C4-2B (cell line): ENCODE results near the gene LRRC4.

Source experiments
- ZFX ChIP-seq: fragments of 450-650 bp; IDR thresholded peaks from 2 replicates; pipeline ENCODE4 v1.6.1; 2017
- TF ChIP-seq, protein P1 (sequence below): fragments of 450-650 bp; conservative IDR thresholded peaks from 2 replicates; pipeline ENCODE4 v1.5.1; 2017; ENCODE audit warnings: mild to moderate bottlenecking

DNA sequence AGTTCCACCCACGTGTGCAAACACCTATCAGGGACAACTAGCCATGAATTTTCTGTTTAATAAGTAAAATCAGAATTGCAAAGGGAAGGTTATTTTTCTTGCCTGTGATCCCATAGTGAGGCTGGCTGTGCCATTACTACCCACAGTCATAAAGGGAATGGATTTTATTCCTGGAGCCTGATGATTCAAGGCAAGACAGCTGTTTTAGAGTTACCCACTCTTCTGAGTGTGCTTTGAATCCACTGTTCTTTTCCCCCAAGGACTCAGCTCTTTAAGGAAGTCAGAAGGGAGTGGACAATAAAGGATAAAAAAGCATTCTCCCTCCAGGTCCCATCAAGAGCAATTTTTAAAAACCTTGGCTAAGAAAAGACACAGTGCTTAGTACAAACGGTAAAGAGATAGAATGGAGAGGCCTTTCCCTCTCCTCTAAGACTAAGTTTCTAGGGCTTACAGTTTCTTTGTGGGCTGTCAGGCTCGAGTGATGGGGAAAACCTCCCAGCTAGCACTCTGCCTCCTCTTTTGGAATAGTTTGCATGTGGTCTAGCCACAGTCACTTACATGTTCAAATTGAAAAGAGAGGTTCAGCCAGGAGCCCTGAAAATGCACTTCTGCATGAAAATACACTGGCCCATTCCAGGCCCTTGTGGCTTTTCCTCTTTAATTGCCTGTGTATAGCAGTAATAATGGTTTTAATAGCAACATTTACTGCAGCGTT lies 5.1 kb upstream of the LRRC4 start:
- TF ChIP-seq, protein P1, sequence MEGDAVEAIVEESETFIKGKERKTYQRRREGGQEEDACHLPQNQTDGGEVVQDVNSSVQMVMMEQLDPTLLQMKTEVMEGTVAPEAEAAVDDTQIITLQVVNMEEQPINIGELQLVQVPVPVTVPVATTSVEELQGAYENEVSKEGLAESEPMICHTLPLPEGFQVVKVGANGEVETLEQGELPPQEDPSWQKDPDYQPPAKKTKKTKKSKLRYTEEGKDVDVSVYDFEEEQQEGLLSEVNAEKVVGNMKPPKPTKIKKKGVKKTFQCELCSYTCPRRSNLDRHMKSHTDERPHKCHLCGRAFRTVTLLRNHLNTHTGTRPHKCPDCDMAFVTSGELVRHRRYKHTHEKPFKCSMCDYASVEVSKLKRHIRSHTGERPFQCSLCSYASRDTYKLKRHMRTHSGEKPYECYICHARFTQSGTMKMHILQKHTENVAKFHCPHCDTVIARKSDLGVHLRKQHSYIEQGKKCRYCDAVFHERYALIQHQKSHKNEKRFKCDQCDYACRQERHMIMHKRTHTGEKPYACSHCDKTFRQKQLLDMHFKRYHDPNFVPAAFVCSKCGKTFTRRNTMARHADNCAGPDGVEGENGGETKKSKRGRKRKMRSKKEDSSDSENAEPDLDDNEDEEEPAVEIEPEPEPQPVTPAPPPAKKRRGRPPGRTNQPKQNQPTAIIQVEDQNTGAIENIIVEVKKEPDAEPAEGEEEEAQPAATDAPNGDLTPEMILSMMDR: no peak
- no peak for TF ChIP-seq ZFX
